GM12878 (cell line): ENCODE measurements around the gene RIN2.

Experiments used
- CEBPB ChIP-seq, 2 experiments: fragments of 150-350 bp in 1 of 2; IDR thresholded peaks; 2 replicates each; pipeline ENCODE4 v1.6.1; 2012 to 2014; ENCODE audit warnings: low read depth in 2 of 2, low read length in 2 of 2, borderline replicate concordance in 1 of 2, inconsistent platforms in 1 of 2
- PAX8 ChIP-seq: fragments of 450-650 bp; IDR thresholded peaks from 2 replicates; pipeline ENCODE4 v1.6.1; 2017; ENCODE audit warnings: mild to moderate bottlenecking, moderate library complexity
- TF ChIP-seq, protein P1 (sequence below), 3 experiments: IDR thresholded peaks in 2 of 3; conservative IDR thresholded peaks in 1 of 3; 2 replicates each; pipeline ENCODE4 v1.5.1; 2011; ENCODE audit warnings: low read depth in 3 of 3, low read length in 3 of 3, mild to moderate bottlenecking in 3 of 3, control low read depth in 2 of 3, moderate library complexity in 2 of 3, inconsistent platforms in 1 of 3, mixed read lengths in 1 of 3; ENCODE audit not compliant: control insufficient read depth in 2 of 3, insufficient read depth in 1 of 3; ENCODE audit errors: extremely low read depth in 1 of 3

DNA sequence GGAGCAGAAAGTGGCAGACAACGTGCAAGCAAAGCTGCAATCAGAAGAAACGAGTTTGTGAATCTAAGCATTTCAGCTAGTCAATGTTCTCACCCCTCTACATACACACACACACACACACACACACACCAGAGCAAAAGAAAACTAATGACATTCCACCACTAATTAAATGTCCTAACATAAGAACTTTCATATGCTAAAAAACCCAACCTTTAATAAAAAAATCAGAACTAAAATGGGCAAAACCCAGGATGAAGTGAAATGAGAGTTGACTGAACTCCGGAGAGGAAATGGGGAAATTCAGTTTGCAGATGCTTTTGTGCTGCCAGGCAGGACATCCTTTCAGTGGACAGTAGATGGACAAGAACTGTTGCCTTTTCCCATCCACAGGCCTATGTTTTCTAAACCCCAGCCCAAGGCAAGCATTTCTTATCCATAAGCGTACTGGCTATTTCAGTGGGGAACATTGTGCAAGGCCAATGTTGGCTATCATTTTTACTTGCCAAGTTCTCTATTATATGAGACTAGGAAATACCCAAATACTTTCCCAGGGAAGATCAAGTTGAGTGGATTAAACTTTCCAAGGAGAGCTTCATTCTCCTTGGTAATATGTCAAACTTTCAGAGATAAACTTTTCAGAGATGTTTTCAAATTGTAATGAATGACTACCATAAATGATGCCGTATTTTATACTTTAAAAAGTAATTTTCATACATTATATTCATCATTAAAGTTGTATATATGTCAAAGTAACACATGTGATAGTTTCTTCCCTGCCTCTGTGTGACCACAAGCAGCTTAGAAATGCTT, 27.3 kb downstream of the RIN2 start:
- TF ChIP-seq PAX8 (no peak), CEBPB (IDR thresholded peaks at IDR 0.05; ENCODE audit: borderline replicate concordance in 1 of 2, low read depth in 2 of 2, low read length in 2 of 2) (no peak)
- TF ChIP-seq, protein P1, sequence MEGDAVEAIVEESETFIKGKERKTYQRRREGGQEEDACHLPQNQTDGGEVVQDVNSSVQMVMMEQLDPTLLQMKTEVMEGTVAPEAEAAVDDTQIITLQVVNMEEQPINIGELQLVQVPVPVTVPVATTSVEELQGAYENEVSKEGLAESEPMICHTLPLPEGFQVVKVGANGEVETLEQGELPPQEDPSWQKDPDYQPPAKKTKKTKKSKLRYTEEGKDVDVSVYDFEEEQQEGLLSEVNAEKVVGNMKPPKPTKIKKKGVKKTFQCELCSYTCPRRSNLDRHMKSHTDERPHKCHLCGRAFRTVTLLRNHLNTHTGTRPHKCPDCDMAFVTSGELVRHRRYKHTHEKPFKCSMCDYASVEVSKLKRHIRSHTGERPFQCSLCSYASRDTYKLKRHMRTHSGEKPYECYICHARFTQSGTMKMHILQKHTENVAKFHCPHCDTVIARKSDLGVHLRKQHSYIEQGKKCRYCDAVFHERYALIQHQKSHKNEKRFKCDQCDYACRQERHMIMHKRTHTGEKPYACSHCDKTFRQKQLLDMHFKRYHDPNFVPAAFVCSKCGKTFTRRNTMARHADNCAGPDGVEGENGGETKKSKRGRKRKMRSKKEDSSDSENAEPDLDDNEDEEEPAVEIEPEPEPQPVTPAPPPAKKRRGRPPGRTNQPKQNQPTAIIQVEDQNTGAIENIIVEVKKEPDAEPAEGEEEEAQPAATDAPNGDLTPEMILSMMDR (IDR thresholded peaks at IDR 0.05 in 2 of 3, conservative IDR thresholded peaks at IDR 0.05 in 1 of 3; ENCODE audit: control insufficient read depth in 2 of 3, extremely low read depth in 1 of 3, insufficient read depth in 1 of 3, low read depth in 3 of 3, low read length in 3 of 3) = no peak
